ENCODE results near the gene BICC1. TPM values are rescaled to one million over a fixed set of nuclear protein-coding genes. Genes with fewer than 3 reads are reported as not detected.
"Not testable (repeated sequence)": the region's sequence is repeated elsewhere in the genome, so short reads cannot be mapped to it uniquely, and the experiment has no call there.

BICC1 gene
- total and polyA plus RNA-seq, 2 donors = 5.7 to 45.3 TPM

DNA sequence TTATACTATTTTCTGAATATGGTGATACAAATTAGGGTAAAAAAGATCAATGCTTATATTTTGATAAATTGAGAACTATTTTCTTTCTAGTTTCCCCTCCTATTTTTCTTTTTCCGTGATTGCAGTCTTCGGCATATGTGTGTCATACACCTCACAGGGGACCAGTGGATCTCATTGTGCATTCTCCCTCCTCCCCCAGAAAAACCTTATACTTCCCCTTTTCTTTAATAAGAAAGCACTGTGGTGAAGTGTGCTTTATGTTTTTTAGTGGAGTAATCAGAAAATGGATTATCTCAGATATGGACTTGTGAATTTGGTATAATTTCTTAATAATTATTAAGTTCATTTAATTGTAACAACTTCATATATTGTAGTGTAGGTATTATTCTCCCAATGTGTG lies 72.8 kb downstream of the BICC1 start:
- no peak overlapping the region for H3K4me3 ChIP-seq (ENCODE audit: low read depth, low read length)
- WGBS = 95% methylated on average over 2 of the region's 2 CpGs
- no peaks in the 10 kb centered on the region for H3K36me3 ChIP-seq (ENCODE audit: insufficient read depth)
- DNase-seq (ENCODE audit: extremely low spot score) = no peak
- peaks cover 1% of the 10 kb centered on the region for H3K4me1 ChIP-seq (ENCODE audit: insufficient read depth)
- no peak overlapping the region for H3K27ac ChIP-seq (ENCODE audit: low read depth)

DNA sequence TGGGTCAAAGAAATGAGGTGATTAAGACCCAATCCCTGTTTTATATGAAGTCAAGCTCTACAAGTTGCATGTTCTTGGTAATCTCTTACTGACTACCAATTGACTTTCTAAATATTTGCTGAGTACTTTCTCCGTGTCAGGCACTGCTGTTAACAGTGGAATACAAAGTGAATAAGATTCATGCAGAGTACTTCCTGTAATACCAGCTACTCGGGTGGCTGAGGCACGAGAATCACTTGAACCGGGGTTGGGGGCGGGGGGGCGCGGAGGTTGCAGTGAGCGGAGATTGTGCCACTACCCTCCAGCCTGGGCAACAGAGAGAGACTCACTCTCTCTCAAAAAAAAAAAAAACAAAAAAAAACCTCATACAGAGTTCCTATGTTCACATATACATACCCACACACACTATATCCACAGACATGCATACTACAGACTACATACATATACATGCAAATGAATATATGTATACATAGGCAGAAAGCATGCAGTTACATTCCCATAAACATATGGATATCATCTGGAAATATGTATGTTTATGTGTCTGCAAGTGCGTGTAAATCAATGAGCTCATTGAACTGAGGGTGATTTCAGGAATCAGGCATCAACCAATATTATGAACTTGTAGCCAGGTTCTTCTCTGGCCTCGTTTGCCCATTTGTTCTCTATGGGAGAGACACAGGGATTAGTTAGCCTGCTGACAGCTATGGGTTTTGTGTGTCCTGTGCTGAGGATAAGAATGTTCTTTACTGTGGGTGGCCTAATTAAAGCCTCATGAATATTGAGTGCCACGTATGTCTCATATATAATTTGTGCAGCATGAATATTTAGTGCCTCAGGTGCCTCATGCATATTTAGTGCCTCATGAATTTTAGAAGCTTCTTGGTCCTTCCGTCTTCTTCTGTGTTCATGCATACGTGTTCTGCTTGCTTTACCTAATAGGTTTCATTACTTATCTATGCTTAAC lies 73.9 kb downstream of the BICC1 start:
- DNase-seq (ENCODE audit: extremely low spot score) = no peak
- Histone ChIP-seq H3K4me3 (ENCODE audit: low read depth, low read length) (no peak overlapping the region), H3K27ac (ENCODE audit: low read depth) (no peak overlapping the region), H3K36me3 (ENCODE audit: insufficient read depth) (no peaks in the 10 kb centered on the region), H3K4me1 (ENCODE audit: insufficient read depth) (peaks cover 1% of the 10 kb centered on the region)
- 84% methylated on average over 13 of the region's 13 CpGs for WGBS

DNA sequence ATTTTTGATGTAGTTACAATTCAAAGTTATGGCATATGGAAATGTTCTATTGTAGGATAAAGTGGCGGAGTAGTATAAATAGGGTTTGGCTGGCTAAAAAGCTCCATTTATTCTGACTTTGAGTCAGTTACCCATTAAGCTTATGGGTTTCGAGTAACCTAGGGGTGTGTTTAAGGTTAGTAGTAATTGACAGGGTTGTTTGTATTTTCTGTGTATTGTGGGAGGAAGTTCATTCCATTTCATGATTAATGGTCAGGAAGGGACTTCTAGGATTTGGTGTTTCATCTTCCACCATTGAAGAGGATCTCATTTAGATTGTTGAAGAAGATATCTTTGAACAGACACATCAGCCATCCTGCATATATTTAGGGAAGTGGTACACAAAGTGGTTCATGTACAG lies 75.0 kb downstream of the BICC1 start:
- no peaks in the 10 kb centered on the region for H3K36me3 ChIP-seq (ENCODE audit: insufficient read depth)
- peaks cover 1% of the 10 kb centered on the region for H3K4me1 ChIP-seq (ENCODE audit: insufficient read depth)
- no peak overlapping the region for H3K4me3 ChIP-seq (ENCODE audit: low read depth, low read length)
- WGBS = 95% methylated on average over 2 of the region's 2 CpGs
- no peak for DNase-seq (ENCODE audit: extremely low spot score)
- H3K27ac ChIP-seq (ENCODE audit: low read depth) = no peak overlapping the region

- no peak overlapping the region for H3K27ac ChIP-seq (ENCODE audit: low read depth)
- no peak overlapping the region for H3K4me3 ChIP-seq (ENCODE audit: low read depth, low read length)
- H3K36me3 ChIP-seq (ENCODE audit: insufficient read depth) = no peaks in the 10 kb centered on the region
- 89% methylated on average over 14 of the region's 14 CpGs for WGBS
- H3K4me1 ChIP-seq (ENCODE audit: insufficient read depth) = peaks cover 1% of the 10 kb centered on the region
- DNase-seq (ENCODE audit: extremely low spot score) = no peak
Observed at GRCh38 chr10:58588673-58589265, 76.1 kb downstream of the BICC1 start.

DNA sequence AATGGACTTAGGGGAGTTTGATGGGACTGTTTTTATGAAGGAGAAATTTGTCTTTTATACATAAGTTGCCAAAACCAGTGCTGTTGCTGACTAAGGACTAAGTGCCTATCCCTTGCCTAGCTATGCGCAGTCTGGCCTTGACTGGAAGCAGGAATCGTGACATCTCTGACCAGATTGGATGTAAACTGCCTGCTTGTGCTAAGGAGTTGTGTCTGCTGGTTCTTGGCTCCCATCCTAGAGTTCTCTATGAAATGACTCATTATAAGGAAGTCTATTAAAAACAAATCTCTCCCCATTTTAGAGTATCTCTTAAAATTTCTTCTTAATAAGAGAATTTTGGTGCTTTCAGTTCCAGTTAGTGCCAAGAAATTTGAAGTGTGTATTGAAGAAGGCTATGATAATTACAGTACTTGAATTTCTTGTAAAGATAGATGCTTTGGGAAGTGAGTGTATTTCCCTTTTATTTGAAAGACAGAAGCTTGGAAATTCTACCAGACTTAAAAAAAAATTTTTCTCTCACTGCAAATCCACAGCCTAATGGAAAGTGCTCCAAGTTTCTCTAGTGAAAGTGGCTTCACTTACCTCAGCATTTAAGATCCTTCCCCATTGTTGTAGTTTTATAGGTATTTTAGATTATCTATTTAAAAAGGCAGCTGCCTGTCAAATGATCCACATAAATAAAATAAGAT lies 77.6 kb downstream of the BICC1 start:
- Histone ChIP-seq H3K4me1 (ENCODE audit: insufficient read depth) (peaks cover 1% of the 10 kb centered on the region), H3K36me3 (ENCODE audit: insufficient read depth) (no peaks in the 10 kb centered on the region), H3K4me3 (ENCODE audit: low read depth, low read length) (no peak overlapping the region), H3K27ac (ENCODE audit: low read depth) (no peak overlapping the region)
- peak; percentile 80 for DNase-seq (ENCODE audit: extremely low spot score)
- 12% methylated on average over 2 of the region's 2 CpGs for WGBS

DNA sequence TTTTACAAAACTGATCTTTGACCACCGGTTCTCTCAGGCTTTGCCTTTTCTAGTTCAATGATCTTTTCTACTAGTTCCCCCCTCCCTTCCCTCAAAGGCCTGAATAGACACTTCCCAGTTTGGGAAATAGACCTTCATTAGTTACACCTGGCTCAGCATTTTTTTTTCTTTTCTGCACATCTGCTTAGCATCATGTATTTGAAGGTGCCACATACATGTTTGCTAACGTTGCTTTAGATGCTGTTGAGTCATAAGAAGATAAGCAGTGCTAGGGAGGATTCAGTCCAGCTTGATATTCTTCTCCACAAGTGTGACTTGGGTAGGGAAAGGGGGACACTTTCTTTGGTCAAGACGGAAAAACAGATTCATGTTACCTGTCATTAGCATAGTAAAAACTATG lies 78.3 kb downstream of the BICC1 start:
- H3K27ac ChIP-seq (ENCODE audit: low read depth) = no peak overlapping the region
- 59% methylated on average over 3 of the region's 3 CpGs for WGBS
- no peak for DNase-seq (ENCODE audit: extremely low spot score)
- peaks cover 1% of the 10 kb centered on the region for H3K4me1 ChIP-seq (ENCODE audit: insufficient read depth)
- H3K36me3 ChIP-seq (ENCODE audit: insufficient read depth) = no peaks in the 10 kb centered on the region
- H3K4me3 ChIP-seq (ENCODE audit: low read depth, low read length) = no peak overlapping the region

- Histone ChIP-seq H3K36me3 (ENCODE audit: insufficient read depth) (no peaks in the 10 kb centered on the region), H3K4me1 (ENCODE audit: insufficient read depth) (peaks cover 1% of the 10 kb centered on the region), H3K4me3 (ENCODE audit: low read depth, low read length) (no peak overlapping the region), H3K27ac (ENCODE audit: low read depth) (no peak overlapping the region)
- no peak for DNase-seq (ENCODE audit: extremely low spot score)
- WGBS = 84% methylated on average over 3 of the region's 3 CpGs
Observed at GRCh38 chr10:58593008-58593407, 80.3 kb downstream of the BICC1 start.

DNA sequence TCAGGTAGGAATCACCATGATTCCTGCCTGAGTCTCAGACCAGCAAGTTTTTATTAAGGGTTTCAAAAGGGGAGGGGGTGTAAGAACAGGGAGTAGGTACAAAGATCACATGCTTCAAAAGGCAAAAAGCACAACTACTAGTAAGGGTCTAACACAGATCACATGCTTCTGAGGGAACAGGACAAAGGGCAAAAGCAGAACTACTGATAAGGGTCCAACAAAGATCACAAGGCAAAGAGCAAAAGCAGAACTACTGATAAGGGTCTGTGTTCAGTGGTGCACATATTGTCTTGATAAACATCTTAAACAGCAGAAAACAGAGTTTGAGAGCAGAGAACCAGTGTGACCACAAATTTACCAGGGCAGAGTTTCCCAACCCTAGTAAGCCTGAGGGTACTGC lies 84.5 kb downstream of the BICC1 start:
- not testable (repeated sequence) for H3K4me3 ChIP-seq (ENCODE audit: low read depth, low read length); H3K27ac ChIP-seq (ENCODE audit: low read depth); H3K36me3 ChIP-seq (ENCODE audit: insufficient read depth); DNase-seq (ENCODE audit: extremely low spot score); H3K4me1 ChIP-seq (ENCODE audit: insufficient read depth)

DNA sequence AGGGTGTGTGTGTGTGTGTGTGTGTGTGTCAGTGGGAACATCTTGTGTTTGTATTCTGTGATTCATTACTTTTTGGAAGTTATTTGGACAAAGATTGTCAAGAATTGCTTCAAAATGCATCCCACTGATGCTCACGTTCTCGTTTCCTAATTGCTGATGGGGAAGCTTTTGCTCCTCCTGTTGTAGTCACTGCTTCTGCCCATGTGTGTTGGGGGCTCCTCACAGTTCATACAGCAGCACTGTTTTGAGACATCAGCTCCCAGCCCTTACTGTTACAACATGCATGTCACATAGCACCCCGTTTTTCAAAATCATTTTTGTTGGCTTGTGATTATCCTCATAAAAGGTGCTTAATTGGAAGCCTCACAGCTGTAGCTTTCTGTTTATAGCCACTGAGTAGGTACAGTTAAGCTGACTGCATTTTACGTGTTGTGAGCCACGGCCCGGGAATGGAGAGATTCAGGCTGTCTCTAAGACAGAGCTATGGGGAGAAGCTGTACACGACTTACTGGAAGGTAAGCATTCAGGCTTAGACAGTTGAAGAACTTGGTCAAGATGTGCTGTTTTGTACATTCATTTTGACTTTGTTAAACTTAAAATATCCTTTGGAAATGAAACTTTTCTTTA lies 87.4 kb downstream of the BICC1 start:
- Histone ChIP-seq H3K36me3 (ENCODE audit: insufficient read depth) (no peaks in the 10 kb centered on the region), H3K4me3 (ENCODE audit: low read depth, low read length) (no peak overlapping the region), H3K27ac (ENCODE audit: low read depth) (no peak overlapping the region), H3K4me1 (ENCODE audit: insufficient read depth) (no peaks in the 10 kb centered on the region)
- WGBS = 38% methylated on average over 7 of the region's 7 CpGs
- no peak for DNase-seq (ENCODE audit: extremely low spot score)

DNA sequence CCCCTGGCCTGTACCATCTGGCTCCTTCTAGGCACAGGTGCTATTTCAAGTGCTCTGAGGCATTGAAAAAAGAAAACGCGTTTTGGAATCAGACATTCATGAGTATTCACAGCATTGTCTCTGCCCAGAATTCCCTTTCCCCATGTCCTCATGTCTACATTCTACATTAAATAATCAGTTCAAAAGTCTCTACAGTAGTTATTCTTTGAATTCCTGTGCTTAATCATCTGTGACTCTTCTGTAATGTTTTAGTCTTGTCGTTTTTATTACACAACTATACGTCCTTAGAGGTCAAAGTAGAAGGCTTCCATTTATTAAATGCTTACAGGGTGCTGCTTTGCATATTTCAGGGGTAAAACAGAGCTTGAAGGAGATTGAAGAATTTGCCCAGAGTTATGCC lies 95.7 kb downstream of the BICC1 start:
- H3K27ac ChIP-seq (ENCODE audit: low read depth) = no peak overlapping the region

GRCh38 chr10:58608826-58609531 lies 96.3 kb downstream of the BICC1 start:
- no peak for DNase-seq (ENCODE audit: extremely low spot score)
- Histone ChIP-seq H3K4me3 (ENCODE audit: low read depth, low read length) (no peak overlapping the region), H3K4me1 (ENCODE audit: insufficient read depth) (no peaks in the 10 kb centered on the region), H3K36me3 (ENCODE audit: insufficient read depth) (no peaks in the 10 kb centered on the region), H3K27ac (ENCODE audit: low read depth) (no peak overlapping the region)
- 91% methylated on average over 1 of the region's 1 CpG for WGBS

More for the DNA sequence above, 95.7 kb downstream of the BICC1 start:
- 61% methylated on average over 4 of the region's 4 CpGs for WGBS
- H3K36me3 ChIP-seq (ENCODE audit: insufficient read depth) = no peaks in the 10 kb centered on the region
- no peak overlapping the region for H3K4me3 ChIP-seq (ENCODE audit: low read depth, low read length)
- no peak for DNase-seq (ENCODE audit: extremely low spot score)
- H3K4me1 ChIP-seq (ENCODE audit: insufficient read depth) = no peaks in the 10 kb centered on the region

DNA sequence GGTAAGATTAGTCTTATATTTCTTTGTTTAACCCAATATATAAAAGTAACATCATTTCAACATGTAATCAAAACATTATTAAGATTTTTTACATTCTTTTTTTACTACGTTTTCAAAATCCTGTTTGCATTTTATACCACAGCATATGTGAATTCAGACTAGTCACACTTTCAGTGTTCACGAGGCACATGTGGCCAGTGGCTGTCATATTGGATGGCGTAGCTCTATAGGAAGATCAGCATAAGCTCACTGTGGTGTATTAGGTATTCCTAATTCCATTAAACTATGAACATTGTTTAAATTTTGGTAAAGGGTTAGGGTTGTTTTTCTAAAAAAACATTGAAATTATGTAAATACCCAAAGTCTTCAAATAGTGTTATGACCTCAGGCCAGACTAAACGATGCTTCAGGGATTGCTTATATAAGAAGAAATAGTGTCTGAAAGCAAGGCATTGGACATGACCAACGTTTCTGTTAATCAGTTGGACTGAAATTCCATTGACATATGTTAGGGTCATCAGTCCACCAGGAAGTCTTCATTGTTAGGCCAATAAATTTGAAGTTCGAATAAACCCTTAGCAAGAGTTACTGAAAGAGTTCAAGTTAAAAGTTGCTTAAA lies 97.0 kb downstream of the BICC1 start:
- Histone ChIP-seq H3K27ac (ENCODE audit: low read depth) (no peak overlapping the region), H3K4me1 (ENCODE audit: insufficient read depth) (no peaks in the 10 kb centered on the region), H3K36me3 (ENCODE audit: insufficient read depth) (no peaks in the 10 kb centered on the region), H3K4me3 (ENCODE audit: low read depth, low read length) (no peak overlapping the region)
- 66% methylated on average over 6 of the region's 6 CpGs for WGBS
- no peak for DNase-seq (ENCODE audit: extremely low spot score)

Data from urinary bladder (tissue), 4 donors.